Measurements from ENCODE around the gene HSBP1L1. TPM values are rescaled to one million over a fixed set of nuclear protein-coding genes. Genes with fewer than 3 reads are reported as not detected.
"Not testable (repeated sequence)": the region's sequence is repeated elsewhere in the genome, so short reads cannot be mapped to it uniquely, and the experiment has no call there.

Gene HSBP1L1
- total RNA-seq, 2 donors from 2014 or later, result 1.2 to 6.2 TPM

- Mint-ChIP-seq H3K4me3 (no peak overlapping the region), H3K27me3 (no peaks in the 10 kb centered on the region), H3K27ac (no peak overlapping the region), H3K9me3 (no peaks in the 10 kb centered on the region), H3K36me3 (no peaks in the 10 kb centered on the region), H3K4me1 (ENCODE audit: low read depth in 2 of 2) (peaks cover 11 to 14% of the 10 kb centered on the region in 2 donors)
- no peak for ATAC-seq
- no peak for DNase-seq (ENCODE audit: low spot score)
Measured at GRCh38 chr18:79953971-79954651, 10.3 kb upstream of the HSBP1L1 start.

- Mint-ChIP-seq H3K27me3 (no peaks in the 10 kb centered on the region), H3K27ac (no peak overlapping the region), H3K4me3 (no peak overlapping the region), H3K4me1 (ENCODE audit: low read depth in 2 of 2) (peaks cover 8 to 11% of the 10 kb centered on the region in 2 donors), H3K9me3 (no peaks in the 10 kb centered on the region), H3K36me3 (no peaks in the 10 kb centered on the region)
- DNase-seq (ENCODE audit: low spot score) (no peak), ATAC-seq (no peak)
Measured at GRCh38 chr18:79954791-79955190, 9.7 kb upstream of the HSBP1L1 start.

- peaks cover 0 to under 1% of the 10 kb centered on the region in 2 donors for H3K27me3 Mint-ChIP-seq
- ATAC-seq (no peak), DNase-seq (ENCODE audit: low spot score) (no peak)
- H3K4me1 Mint-ChIP-seq (ENCODE audit: low read depth in 2 of 2), result peaks cover 5 to 8% of the 10 kb centered on the region in 2 donors
- no peaks in the 10 kb centered on the region for H3K36me3 Mint-ChIP-seq
- H3K9me3 Mint-ChIP-seq, result no peaks in the 10 kb centered on the region
- H3K4me3 Mint-ChIP-seq, result no peak overlapping the region
- no peak overlapping the region for H3K27ac Mint-ChIP-seq
Measured at GRCh38 chr18:79955302-79956075, 9.0 kb upstream of the HSBP1L1 start.

GRCh38 chr18:79956276-79956675, 8.2 kb upstream of the HSBP1L1 start:
- Mint-ChIP-seq H3K4me1 (ENCODE audit: low read depth in 2 of 2) (peaks cover 7 to 8% of the 10 kb centered on the region in 2 donors), H3K36me3 (no peaks in the 10 kb centered on the region), H3K27ac (no peak overlapping the region), H3K4me3 (no peak overlapping the region), H3K9me3 (no peaks in the 10 kb centered on the region), H3K27me3 (peaks cover 0 to 4% of the 10 kb centered on the region in 2 donors)
- no peak for ATAC-seq
- no peak for DNase-seq (ENCODE audit: low spot score)

- Mint-ChIP-seq H3K27ac (no peak overlapping the region), H3K9me3 (no peaks in the 10 kb centered on the region), H3K36me3 (no peaks in the 10 kb centered on the region), H3K27me3 (peaks cover 0 to 10% of the 10 kb centered on the region in 2 donors), H3K4me1 (ENCODE audit: low read depth in 2 of 2) (peaks cover 18 to 22% of the 10 kb centered on the region in 2 donors), H3K4me3 (no peak overlapping the region)
- no peak for DNase-seq (ENCODE audit: low spot score)
- ATAC-seq, result no peak
Measured at GRCh38 chr18:79958981-79959380, 5.5 kb upstream of the HSBP1L1 start.

GRCh38 chr18:79960161-79960801, 4.2 kb upstream of the HSBP1L1 start:
- H3K9me3 Mint-ChIP-seq; H3K27me3 Mint-ChIP-seq; H3K27ac Mint-ChIP-seq; ATAC-seq; H3K36me3 Mint-ChIP-seq; H3K4me3 Mint-ChIP-seq; DNase-seq (ENCODE audit: low spot score): not testable (repeated sequence)
- peaks cover 19 to 21% of the 10 kb centered on the region in 2 donors for H3K4me1 Mint-ChIP-seq (ENCODE audit: low read depth in 2 of 2)

GRCh38 chr18:79960921-79961526, 3.4 kb upstream of the HSBP1L1 start:
- DNase-seq (ENCODE audit: low spot score) (no peak), ATAC-seq (no peak)
- peaks cover 0 to 10% of the 10 kb centered on the region in 2 donors for H3K27me3 Mint-ChIP-seq
- no peak overlapping the region for H3K4me3 Mint-ChIP-seq
- H3K9me3 Mint-ChIP-seq, result no peaks in the 10 kb centered on the region
- peaks cover 24 to 26% of the 10 kb centered on the region in 2 donors for H3K4me1 Mint-ChIP-seq (ENCODE audit: low read depth in 2 of 2)
- H3K27ac Mint-ChIP-seq, result no peak overlapping the region
- H3K36me3 Mint-ChIP-seq, result no peaks in the 10 kb centered on the region

GRCh38 chr18:79961527-79962291, 2.7 kb upstream of the HSBP1L1 start:
- Mint-ChIP-seq H3K4me1 (ENCODE audit: low read depth in 2 of 2) (peaks cover 24 to 26% of the 10 kb centered on the region in 2 donors), H3K36me3 (no peaks in the 10 kb centered on the region), H3K9me3 (no peaks in the 10 kb centered on the region), H3K4me3 (no peak overlapping the region), H3K27ac (no peak overlapping the region), H3K27me3 (peaks cover 0 to 10% of the 10 kb centered on the region in 2 donors)
- ATAC-seq (no peak), DNase-seq (ENCODE audit: low spot score) (no peak)

- Mint-ChIP-seq H3K36me3 (no peaks in the 10 kb centered on the region), H3K27me3 (peaks cover 0 to 10% of the 10 kb centered on the region in 2 donors), H3K9me3 (no peaks in the 10 kb centered on the region), H3K27ac (peak overlapping the region in 1 of 2 donors; percentile 34), H3K4me3 (no peak overlapping the region), H3K4me1 (ENCODE audit: low read depth in 2 of 2) (peaks cover 24 to 26% of the 10 kb centered on the region in 2 donors)
- DNase-seq (ENCODE audit: low spot score) (no peak), ATAC-seq (no peak)
Measured at GRCh38 chr18:79962311-79962710, 2.1 kb upstream of the HSBP1L1 start.

- peak overlapping the region in 1 of 2 donors; percentile 34 for H3K27ac Mint-ChIP-seq
- peaks cover 24 to 26% of the 10 kb centered on the region in 2 donors for H3K4me1 Mint-ChIP-seq (ENCODE audit: low read depth in 2 of 2)
- H3K36me3 Mint-ChIP-seq, result no peaks in the 10 kb centered on the region
- peak overlapping the region; percentile 79 for H3K4me3 Mint-ChIP-seq
- no peaks in the 10 kb centered on the region for H3K9me3 Mint-ChIP-seq
- DNase-seq (ENCODE audit: low spot score), result no peak
- ATAC-seq, result peak; percentile 61 to 87
- peaks cover 0 to 10% of the 10 kb centered on the region in 2 donors for H3K27me3 Mint-ChIP-seq
Measured at GRCh38 chr18:79962835-79963657, 1.4 kb upstream of the HSBP1L1 start.

- Mint-ChIP-seq H3K27ac (peak overlapping the region in 1 of 2 donors; percentile 34), H3K4me1 (ENCODE audit: low read depth in 2 of 2) (peaks cover 24 to 26% of the 10 kb centered on the region in 2 donors), H3K27me3 (peaks cover 0 to 10% of the 10 kb centered on the region in 2 donors)
Measured at GRCh38 chr18:79963658-79964329, 649 bp upstream of the HSBP1L1 start.

More at GRCh38 chr18:79963658-79964329, 649 bp upstream of the HSBP1L1 start:
- no peaks in the 10 kb centered on the region for H3K9me3 Mint-ChIP-seq
- H3K4me3 Mint-ChIP-seq, result peak overlapping the region; percentile 79
- no peak for ATAC-seq
- no peaks in the 10 kb centered on the region for H3K36me3 Mint-ChIP-seq
- DNase-seq (ENCODE audit: low spot score), result no peak
